ENCODE measurements around the gene PDLIM1. TPM values are rescaled to one million over a fixed set of nuclear protein-coding genes. Genes with fewer than 3 reads are reported as not detected.
A peak's percentile ranks its signal among the peaks of the same experiment; 100 is the strongest.
"Not testable (repeated sequence)": the region's sequence is repeated elsewhere in the genome, so short reads cannot be mapped to it uniquely, and the experiment has no call there.

PDLIM1 gene
- total and polyA plus RNA-seq, 2 of the 8 experiments (the other 6 are each of a cell fraction or from before 2014, with no cell fraction given), result 169 to 245 TPM

GRCh38 chr10:95228934-95229723, 61.7 kb downstream of the PDLIM1 start:
- Histone ChIP-seq H3K27ac (ENCODE audit: low read depth, low read length) (peak overlapping the region; percentile 99), H3K56ac (replicated peaks; ENCODE audit: insufficient read length, low read depth, low read length) (peak overlapping the region; percentile 12), H2BK120ac (replicated peaks; ENCODE audit: low read depth, low read length) (peak overlapping the region; percentile 85), H3K4me1 (replicated peaks in 1 of 4; ENCODE audit: control insufficient read depth in 3 of 4, insufficient read depth in 4 of 4, low read length in 3 of 4) (peaks cover 4 to 34% (median 22%) of the 10 kb centered on the region in 4 experiments; a peak in 6 of 7 replicates), H2BK5ac (ENCODE audit: low read depth, low read length) (peak overlapping the region; percentile 100), H3K36me3 (ENCODE audit: control insufficient read depth in 2 of 4, insufficient read depth in 4 of 4, low read length in 3 of 4) (peaks cover 0 to 12% (median 6%) of the 10 kb centered on the region in 4 experiments; a peak in 1 of 8 replicates), H4K91ac (replicated peaks; ENCODE audit: insufficient read length, low read length) (peak overlapping the region; percentile 14), H4K5ac (ENCODE audit: insufficient read length, low read depth, low read length) (peak overlapping the region; percentile 96), H3K9ac (replicated peaks in 1 of 4; ENCODE audit: extremely low read depth in 1 of 4, low read depth in 3 of 4, low read length in 3 of 4) (peak overlapping the region in 3 of 4 experiments; percentile 2 to 64 (median 58); a peak in 5 of 7 replicates), H2BK12ac (ENCODE audit: low read depth, low read length) (peak overlapping the region; percentile 70; the same call in 1 of the 2 replicates), H3K4ac (replicated peaks; ENCODE audit: insufficient read length, low read depth, low read length) (peak overlapping the region; percentile 0), H3K4me2 (ENCODE audit: insufficient read depth in 1 of 2, low read depth in 2 of 2, low read length in 2 of 2) (peak overlapping the region; percentile 75 to 85), H3K18ac (ENCODE audit: extremely low read depth, low read length) (peak overlapping the region; percentile 89; the same call in 1 of the 2 replicates), H3K4me3 (ENCODE audit: extremely low read depth in 1 of 4, insufficient read depth in 2 of 4, low read depth in 3 of 4, low read length in 4 of 4) (peak overlapping the region in 3 of 4 experiments; percentile 2 to 55 (median 7); a peak in 3 of 8 replicates)
- H3K14ac ChIP-seq (ENCODE audit: insufficient read length); H2AK5ac ChIP-seq (ENCODE audit: low read depth, low read length); FAIRE-seq; H3K27me3 ChIP-seq (replicated peaks in 1 of 4; ENCODE audit: control insufficient read depth in 3 of 4, extremely low read depth in 1 of 4, insufficient read depth in 3 of 4, low read length in 3 of 4); DNase-seq (ENCODE audit: low read depth in 1 of 2, low spot score in 2 of 2); H4K20me1 ChIP-seq (replicated peaks in 1 of 2; ENCODE audit: control insufficient read depth in 1 of 2, insufficient read depth in 2 of 2, low read length in 2 of 2); H3K23me2 ChIP-seq (ENCODE audit: low read depth, low read length); H3K23ac ChIP-seq (ENCODE audit: insufficient read length); H2AFZ ChIP-seq (ENCODE audit: low read length); H4K8ac ChIP-seq (ENCODE audit: extremely low read depth, insufficient read depth, low read length); H3K9me3 ChIP-seq (ENCODE audit: insufficient read depth in 2 of 2, low read depth in 1 of 2, low read length in 1 of 2); H3K79me2 ChIP-seq (ENCODE audit: control insufficient read depth in 1 of 2, insufficient read depth in 2 of 2, low read length in 2 of 2); H3K79me1 ChIP-seq (ENCODE audit: low read depth, low read length); H2BK20ac ChIP-seq (ENCODE audit: low read length); H2BK15ac ChIP-seq (ENCODE audit: low read length): not testable (repeated sequence)
- CTCF ChIA-PET (ENCODE audit: partially characterized antibody), result interaction anchor here (0.7 to 2.5 kb wide), 2 partner anchors 13 to 15 kb away, joined by 3 to 6 read pairs; no protein-coding TSS in a partner anchor
- peak; percentile 25; the same call in 1 of the 2 replicates for TF ChIP-seq ATF2 (IDR thresholded peaks at IDR 0.05; ENCODE audit: low read length)
- TF ChIP-seq TBP (IDR thresholded peaks at IDR 0.05; ENCODE audit: low read depth, low read length), result peak; percentile 51; the same call in 1 of the 2 replicates
- TF ChIP-seq POLR2AphosphoS5 (IDR thresholded peaks at IDR 0.05; ENCODE audit: low read depth, low read length), result 0 out of 2 replicates have a peak, but pooled peaks have one; percentile 29
- TF ChIP-seq TAF1 (IDR thresholded peaks at IDR 0.05; ENCODE audit: low read depth, low read length), result peak; percentile 46; the same call in 1 of the 2 replicates
- 0 out of 3 replicates have a peak, but pooled peaks of 1 of the 2 experiments have one; percentile 56 for TF ChIP-seq POLR2A (IDR thresholded peaks at IDR 0.05; ENCODE audit: control extremely low read depth in 1 of 2, low read depth in 2 of 2, low read length in 2 of 2)
- 17% methylated on average over 14 of the region's 14 CpGs; no CpG with 5 or more reads in 1 of the 2 experiments for WGBS, 2 experiments (ENCODE audit: extremely low coverage in 1 of 2, insufficient coverage in 1 of 2, insufficient read length in 1 of 2, insufficient replicate concordance in 2 of 2, low coverage in 1 of 2, low lambda C conversion rate in 2 of 2, missing lambda C conversion rate in 1 of 2)
- POLR2A ChIA-PET (ENCODE audit: partially characterized antibody), result interaction anchor here (0.6 to 5.9 kb wide), 19 partner anchors 7 to 510 kb away, joined by 3 to 57 read pairs (median 8); no protein-coding TSS in a partner anchor

Data from H1 (cell line).